HG03354 (cell line): ENCODE data around the gene GARRE1.
A peak's percentile ranks its signal among the peaks of the same experiment; 100 is the strongest.
"Not testable (repeated sequence)": the region's sequence is repeated elsewhere in the genome, so short reads cannot be mapped to it uniquely, and the experiment has no call there.

Experiments
- ATAC-seq: cut with Tn5 transposase; IDR thresholded peaks from one replicate; pipeline ENCODE4 v1.9.1; 2021; ENCODE audit warnings: mild to moderate bottlenecking; ENCODE audit not compliant: unreplicated experiment, poor library complexity, severe bottlenecking

Gene GARRE1, protein sequence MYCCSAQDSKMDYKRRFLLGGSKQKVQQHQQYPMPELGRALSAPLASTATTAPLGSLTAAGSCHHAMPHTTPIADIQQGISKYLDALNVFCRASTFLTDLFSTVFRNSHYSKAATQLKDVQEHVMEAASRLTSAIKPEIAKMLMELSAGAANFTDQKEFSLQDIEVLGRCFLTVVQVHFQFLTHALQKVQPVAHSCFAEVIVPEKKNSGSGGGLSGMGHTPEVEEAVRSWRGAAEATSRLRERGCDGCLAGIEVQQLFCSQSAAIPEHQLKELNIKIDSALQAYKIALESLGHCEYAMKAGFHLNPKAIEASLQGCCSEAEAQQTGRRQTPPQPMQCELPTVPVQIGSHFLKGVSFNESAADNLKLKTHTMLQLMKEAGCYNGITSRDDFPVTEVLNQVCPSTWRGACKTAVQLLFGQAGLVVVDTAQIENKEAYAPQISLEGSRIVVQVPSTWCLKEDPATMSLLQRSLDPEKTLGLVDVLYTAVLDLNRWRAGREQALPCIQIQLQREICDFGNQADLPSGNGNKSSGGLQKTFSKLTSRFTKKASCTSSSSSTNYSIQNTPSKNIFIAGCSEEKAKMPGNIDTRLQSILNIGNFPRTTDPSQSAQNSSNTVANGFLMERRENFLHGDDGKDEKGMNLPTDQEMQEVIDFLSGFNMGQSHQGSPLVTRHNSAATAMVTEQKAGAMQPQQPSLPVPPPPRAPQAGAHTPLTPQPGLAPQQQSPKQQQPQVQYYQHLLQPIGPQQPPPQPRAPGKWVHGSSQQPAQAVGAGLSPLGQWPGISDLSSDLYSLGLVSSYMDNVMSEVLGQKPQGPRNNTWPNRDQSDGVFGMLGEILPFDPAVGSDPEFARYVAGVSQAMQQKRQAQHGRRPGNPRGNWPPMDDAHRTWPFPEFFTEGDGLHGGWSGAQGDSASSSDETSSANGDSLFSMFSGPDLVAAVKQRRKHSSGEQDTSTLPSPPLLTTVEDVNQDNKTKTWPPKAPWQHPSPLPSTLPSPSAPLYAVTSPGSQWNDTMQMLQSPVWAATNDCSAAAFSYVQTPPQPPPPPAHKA (N-terminal part only)

DNA sequence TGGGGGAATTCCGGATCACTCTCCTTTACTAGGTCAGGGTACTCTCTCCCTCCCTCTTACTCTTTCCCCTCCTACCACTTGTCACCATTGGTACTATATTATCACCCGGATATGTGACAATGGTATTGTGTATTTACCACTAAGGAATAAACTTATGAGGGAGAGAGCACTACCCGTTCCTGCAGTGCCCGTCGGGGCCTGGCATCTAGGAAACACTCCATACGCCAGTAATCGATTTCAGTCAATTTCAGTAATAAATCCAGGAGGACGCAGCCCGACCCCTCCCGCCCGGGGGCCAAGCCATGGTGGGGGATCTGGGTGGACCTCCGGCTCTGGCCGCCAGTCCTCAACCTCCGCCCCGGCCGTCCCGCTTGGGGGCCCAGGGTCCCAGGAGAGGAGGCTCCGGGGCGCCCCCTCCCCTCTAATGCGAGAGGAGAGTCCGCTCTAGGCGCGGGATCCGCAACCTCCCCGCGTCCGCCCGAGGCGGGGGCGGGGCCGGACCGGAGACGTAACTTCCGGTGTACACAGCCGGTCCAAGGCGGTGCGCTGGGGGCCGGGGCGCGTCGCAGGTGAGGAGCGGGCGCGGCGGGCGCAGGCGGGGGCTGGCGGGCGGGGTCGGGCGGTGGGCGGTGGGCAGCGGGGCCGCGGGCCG is at the start of gene GARRE1:
Gene GARRE1, plus strand, starts transcription at position 509 of the 652 bp plus-strand sequence. CDS start 45,920 bp downstream, outside the sequence.
- ATAC-seq, result peak; percentile 91

DNA sequence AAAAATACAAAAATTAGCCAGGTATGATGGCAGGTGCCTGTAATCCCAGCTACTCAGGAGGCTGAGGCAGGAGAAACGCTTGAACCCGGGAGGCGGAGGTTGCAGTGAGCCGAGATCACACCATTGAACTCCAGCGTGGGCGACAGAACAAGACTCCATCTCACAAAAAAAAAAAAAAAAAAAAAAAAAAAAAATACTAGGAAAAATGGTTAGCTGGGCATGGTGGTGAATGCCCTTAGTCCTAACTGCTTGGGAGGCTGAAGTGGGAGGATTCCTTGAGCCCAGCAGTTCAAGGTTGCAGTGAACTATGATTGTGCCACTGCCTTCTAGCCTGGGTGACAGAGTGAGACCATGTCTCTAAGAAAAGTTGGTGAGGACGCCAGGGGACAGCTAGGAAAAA is 49.0 kb upstream of the GARRE1 start:
- ATAC-seq, result not testable (repeated sequence)

- ATAC-seq, result no peak
Observed at GRCh38 chr19:34208291-34208884, 46.0 kb upstream of the GARRE1 start.

- ATAC-seq, result no peak
Observed at GRCh38 chr19:34209726-34210125, 44.6 kb upstream of the GARRE1 start.

- ATAC-seq, result no peak
Observed at GRCh38 chr19:34213283-34213682, 41.1 kb upstream of the GARRE1 start.

GRCh38 chr19:34214040-34214439 is 40.3 kb upstream of the GARRE1 start:
- ATAC-seq, result no peak

DNA sequence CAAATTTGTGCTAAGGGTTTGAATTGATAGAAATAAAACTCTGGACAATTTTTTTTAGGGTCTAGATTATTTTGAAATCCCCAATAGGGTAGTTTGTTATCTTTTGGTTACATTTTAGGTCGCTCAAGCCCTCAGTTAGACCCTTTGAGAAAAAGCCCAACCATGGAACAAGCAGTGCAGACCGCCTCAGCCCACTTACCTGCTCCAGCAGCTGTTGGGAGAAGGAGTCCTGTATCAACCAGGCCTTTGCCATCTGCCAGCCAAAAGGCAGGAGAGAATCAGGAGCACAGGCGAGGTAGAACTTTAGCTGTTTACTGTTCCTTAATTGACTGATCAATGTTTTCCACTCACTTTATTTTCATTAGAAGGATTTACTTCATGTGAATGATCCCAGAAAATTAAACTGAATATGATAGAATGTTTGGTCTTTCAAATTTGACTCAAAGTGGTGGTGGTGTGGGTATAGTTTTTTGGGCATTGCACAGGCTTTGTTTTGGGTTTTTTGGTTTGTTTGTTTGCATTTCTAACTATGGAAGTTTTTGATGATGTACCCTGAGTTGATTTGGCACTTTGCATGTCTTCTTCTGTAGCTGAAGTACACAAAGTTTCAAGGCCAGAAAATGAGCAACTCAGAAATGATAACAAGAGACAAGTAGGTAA is 39.2 kb upstream of the GARRE1 start:
- ATAC-seq, result no peak

GRCh38 chr19:34215666-34216038 is 38.7 kb upstream of the GARRE1 start:
- no peak for ATAC-seq

- not testable (repeated sequence) for ATAC-seq
Observed at GRCh38 chr19:34216745-34217219, 37.6 kb upstream of the GARRE1 start.

- ATAC-seq, result peak; percentile 56
Observed at GRCh38 chr19:34217952-34218817, 36.2 kb upstream of the GARRE1 start.

DNA sequence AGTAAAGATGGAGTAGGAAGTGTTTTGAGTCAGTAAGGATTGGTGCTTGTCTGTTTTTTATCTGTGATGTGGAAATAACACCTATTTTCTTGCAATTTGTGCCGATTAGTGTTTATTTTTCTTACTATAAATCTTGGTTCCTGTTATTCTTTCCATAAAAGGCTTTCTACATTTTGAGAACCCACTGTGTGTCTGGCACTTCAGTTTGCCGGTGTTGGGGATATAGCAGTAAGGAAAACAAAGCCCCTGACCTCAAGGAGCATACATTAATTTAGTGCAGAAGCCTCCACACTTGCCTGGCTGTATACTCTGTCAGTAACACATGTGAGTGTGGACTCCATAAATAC is 35.6 kb upstream of the GARRE1 start:
- ATAC-seq, result no peak

DNA sequence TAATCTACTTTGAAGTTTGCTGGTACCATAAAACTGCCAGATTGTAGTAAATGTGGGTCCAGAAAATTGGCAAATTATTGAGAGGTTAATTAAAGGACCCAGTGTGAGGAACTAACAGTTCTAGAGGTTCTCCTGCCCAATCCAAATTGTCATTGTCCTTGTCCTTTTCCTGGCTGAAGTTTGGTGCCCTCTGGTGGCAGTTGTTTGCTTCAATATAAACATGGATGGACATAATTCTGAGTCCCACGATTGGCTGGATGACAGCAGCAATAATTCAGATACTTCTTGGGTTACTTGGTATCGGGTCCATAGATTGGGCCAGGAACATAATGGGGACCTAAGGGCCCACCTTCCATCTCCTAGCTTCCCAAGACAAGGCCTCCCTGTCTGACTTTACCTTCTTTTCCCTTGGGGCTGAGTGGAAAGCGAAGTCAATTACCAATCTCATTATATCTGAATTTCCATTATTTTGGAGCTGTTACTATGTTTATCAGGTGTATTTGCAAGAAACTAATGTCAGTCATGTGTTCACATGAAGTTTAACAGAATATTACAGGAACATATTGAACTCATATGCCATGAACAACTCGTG is 33.8 kb upstream of the GARRE1 start:
- ATAC-seq, result no peak

DNA sequence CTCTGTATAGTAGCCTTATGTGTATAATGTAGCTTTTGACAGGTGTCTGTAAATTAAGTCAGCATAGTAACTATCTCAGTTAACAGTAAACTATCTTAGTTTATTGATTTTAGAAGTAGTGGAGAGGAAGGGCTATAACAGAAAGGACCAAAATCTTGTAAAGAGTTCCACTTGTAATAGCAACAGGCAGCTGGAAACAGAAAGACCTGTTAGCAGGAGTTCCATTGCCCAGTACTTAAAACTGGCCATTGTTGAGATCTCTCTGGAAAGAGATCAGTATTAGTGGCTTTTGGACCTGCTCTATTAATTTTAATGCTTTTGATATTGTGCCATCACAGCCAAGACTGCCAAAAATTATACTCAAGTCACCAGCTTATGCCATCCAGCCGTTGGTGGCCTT is 32.0 kb upstream of the GARRE1 start:
- ATAC-seq, result no peak

DNA sequence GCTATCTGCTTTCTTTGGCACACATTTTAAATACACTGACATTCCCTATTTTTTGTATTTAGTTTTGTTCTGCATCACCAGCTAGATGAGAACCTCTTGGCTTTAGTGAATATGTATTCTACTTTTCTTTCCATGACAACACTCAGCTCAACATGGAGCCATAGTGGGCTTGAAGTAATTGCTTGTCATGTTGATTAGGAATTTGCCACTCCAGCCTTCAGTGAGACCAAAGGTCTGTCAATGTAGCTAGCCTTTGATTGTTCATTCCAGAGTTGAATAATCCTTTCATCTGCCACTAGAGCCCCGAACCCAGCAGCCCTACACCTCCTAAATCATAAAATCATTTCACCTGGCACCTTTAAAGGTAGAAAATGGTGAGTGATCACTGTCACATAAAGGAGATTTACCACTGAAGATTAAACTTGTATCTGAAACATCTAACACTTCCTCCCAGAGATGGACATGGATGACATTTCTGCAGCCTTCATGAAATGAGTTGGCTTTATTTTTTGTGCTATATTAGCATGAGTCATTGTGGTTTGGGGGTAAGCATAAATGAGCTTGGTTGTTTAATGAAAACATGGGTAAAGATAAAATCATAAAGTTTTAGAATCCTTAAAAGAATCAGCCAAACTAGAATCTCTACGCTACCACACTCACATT is 29.2 kb upstream of the GARRE1 start:
- no peak for ATAC-seq

DNA sequence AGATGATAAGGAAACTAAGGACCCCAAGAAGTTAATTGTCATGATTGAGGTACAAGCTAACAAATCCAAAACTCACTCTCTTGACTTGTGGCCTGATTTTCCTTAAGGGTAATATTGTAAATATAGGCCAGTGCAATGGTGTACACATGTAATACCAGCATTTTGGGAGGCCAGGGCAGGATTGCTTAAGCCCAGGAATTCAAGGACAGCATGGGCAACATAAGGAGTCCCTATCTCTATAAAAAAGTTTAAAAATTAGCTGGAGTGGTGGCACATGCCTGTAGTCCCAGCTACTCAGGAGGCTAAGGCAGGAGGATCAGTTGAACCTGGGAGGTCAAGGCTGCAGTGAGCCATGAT is 28.7 kb upstream of the GARRE1 start:
- no peak for ATAC-seq

DNA sequence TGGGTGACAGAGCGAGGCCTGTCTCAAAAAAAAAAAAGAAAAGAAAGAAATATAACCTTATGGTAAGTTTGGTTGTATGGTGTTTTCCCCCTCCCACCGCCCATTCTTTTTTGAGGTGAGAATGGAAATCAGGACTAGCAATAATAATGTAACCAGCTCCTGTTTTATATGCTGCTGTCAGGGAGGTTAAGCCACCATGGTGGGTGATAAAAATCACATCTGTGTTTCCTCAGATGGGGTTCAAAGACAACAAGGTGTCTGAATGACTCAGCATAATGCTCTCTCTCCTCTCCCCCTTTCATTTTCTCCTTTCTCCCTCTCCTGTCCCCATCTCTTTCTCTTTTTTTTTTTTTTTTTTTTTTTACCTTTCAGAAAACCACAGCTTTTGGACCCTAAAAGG is 28.3 kb upstream of the GARRE1 start:
- no peak for ATAC-seq

- no peak for ATAC-seq
Observed at GRCh38 chr19:34228347-34228746, 26.0 kb upstream of the GARRE1 start.
